SU-DHL-6 (cell line): ENCODE results near the gene MRPL36.

Experiments used
- CTCF ChIP-seq: fragments of 200-600 bp; sonication (generic); IDR thresholded peaks from one replicate; pipeline ENCODE4 v1.5.1; 2017; ENCODE audit warnings: antibody characterized with exemption, mild to moderate bottlenecking, low read length, moderate library complexity; ENCODE audit not compliant: insufficient read depth, poor library complexity, severe bottlenecking
- EZH2phosphoT487 ChIP-seq: fragments of 200-600 bp; sonication (generic), shearing (Covaris generic); conservative IDR thresholded peaks from 2 replicates; pipeline ENCODE4 v1.6.1; 2018; ENCODE audit warnings: mild to moderate bottlenecking, antibody characterized with exemption, low read length, moderate library complexity, mixed read lengths

- TF ChIP-seq CTCF (no peak), EZH2phosphoT487 (no peak)
Measured at GRCh38 chr5:1788828-1789227, 10.8 kb downstream of the MRPL36 start.
